ENCODE results near the gene CLIP2. TPM values are rescaled to one million over a fixed set of nuclear protein-coding genes. Genes with fewer than 3 reads are reported as not detected.
A peak's percentile ranks its signal among the peaks of the same experiment; 100 is the strongest.

The CLIP2 gene
- total and polyA plus RNA-seq, 2 of the 4 experiments (the other 2 are of a cell fraction) = 18.1 to 20.7 TPM

DNA sequence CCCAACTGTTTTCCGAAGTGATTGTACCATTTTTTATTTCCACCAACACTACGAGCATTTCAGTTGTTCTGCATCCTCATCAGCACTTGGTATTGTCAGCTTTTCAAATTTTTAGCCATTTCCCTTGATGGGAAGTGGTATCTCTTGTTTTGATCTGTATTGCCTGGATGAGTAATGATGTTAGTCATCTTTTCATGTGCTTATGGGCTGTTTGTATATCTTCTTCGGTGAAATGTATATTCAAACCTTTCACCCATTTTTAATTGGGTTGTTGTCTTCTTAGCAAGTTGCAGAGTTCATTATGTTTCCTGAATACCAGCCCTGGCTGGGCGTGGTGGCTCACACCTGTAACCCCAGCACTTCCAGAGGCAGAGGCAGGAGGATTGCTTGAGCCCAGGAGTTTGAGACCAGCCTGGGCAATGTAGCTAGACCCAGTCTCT lies 22.1 kb downstream of the CLIP2 start:
- in situ Hi-C loops (cut with MboI; ENCODE audit: low sequenced_read_pairs) = no loop called here
- 100% methylated on average over 1 of the region's 4 CpGs; no CpG with 5 or more reads in 1 of the 2 experiments for WGBS, 2 experiments (ENCODE audit: extremely low coverage in 2 of 2, insufficient read length in 1 of 2)
- Histone ChIP-seq H3K4ac (ENCODE audit: low read depth, low read length) (no peak overlapping the region), H2BK15ac (ENCODE audit: low read depth, low read length) (no peak overlapping the region), H3K9me3 (ENCODE audit: control insufficient read depth, insufficient read depth, low read length) (no peaks in the 10 kb centered on the region), H3K14ac (replicated peaks; ENCODE audit: low read depth, low read length) (no peak overlapping the region), H3K9me1 (ENCODE audit: insufficient read depth, low read length) (peaks cover 17% of the 10 kb centered on the region), H2AK9ac (replicated peaks; ENCODE audit: low read depth, low read length, poor library complexity) (no peak overlapping the region), H2AK5ac (ENCODE audit: low read depth, low read length) (no peak overlapping the region), H3K18ac (ENCODE audit: low read depth, low read length) (no peak overlapping the region), H3K79me1 (ENCODE audit: low read depth in 1 of 2, low read length in 2 of 2) (peaks cover 31 to 83% of the 10 kb centered on the region in 2 experiments), H2AFZ (replicated peaks; ENCODE audit: low read length, poor library complexity) (no peak overlapping the region), H4K5ac (ENCODE audit: low read depth, low read length) (no peak overlapping the region), H3K4me1 (ENCODE audit: control insufficient read depth, insufficient read depth, low read length) (peaks cover 12% of the 10 kb centered on the region), H3K9ac (ENCODE audit: low read depth, low read length) (no peak overlapping the region), H3K27ac (ENCODE audit: insufficient read depth, low read length) (no peak overlapping the region), H3K4me3 (ENCODE audit: insufficient read depth, low read depth, low read length) (no peak overlapping the region), H2BK20ac (ENCODE audit: low read depth, low read length) (no peak overlapping the region), H4K20me1 (ENCODE audit: insufficient read depth, low read length) (peaks cover 82% of the 10 kb centered on the region), H3K56ac (ENCODE audit: extremely low read depth, insufficient read depth, low read length) (no peak overlapping the region), H3K27me3 (ENCODE audit: control insufficient read depth, insufficient read depth, low read length) (no peaks in the 10 kb centered on the region), H2BK120ac (ENCODE audit: low read depth, low read length) (no peak overlapping the region), H3K36me3 (ENCODE audit: control insufficient read depth, insufficient read depth, low read length) (peaks cover 1% of the 10 kb centered on the region; the same call in 1 of the 2 replicates), H2BK5ac (ENCODE audit: low read depth, low read length, poor library complexity, severe bottlenecking) (peak overlapping the region; percentile 50), H3K4me2 (ENCODE audit: low read depth, low read length) (no peak overlapping the region), H3K23ac (ENCODE audit: low read depth, low read length) (no peak overlapping the region), H4K91ac (ENCODE audit: insufficient read depth, low read depth, low read length) (no peak overlapping the region), H4K8ac (ENCODE audit: low read depth in 2 of 2, low read length in 2 of 2) (no peak overlapping the region)
- TF ChIP-seq, protein P1, sequence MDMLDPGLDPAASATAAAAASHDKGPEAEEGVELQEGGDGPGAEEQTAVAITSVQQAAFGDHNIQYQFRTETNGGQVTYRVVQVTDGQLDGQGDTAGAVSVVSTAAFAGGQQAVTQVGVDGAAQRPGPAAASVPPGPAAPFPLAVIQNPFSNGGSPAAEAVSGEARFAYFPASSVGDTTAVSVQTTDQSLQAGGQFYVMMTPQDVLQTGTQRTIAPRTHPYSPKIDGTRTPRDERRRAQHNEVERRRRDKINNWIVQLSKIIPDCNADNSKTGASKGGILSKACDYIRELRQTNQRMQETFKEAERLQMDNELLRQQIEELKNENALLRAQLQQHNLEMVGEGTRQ (IDR thresholded peaks at IDR 0.05; ENCODE audit: low read depth, low read length) = no peak
- TF ChIP-seq CHD1 (IDR thresholded peaks at IDR 0.05; ENCODE audit: low read depth, low read length) (no peak), MXI1 (IDR thresholded peaks at IDR 0.05; ENCODE audit: borderline replicate concordance, low read depth, low read length) (no peak), CEBPB (IDR thresholded peaks at IDR 0.05; ENCODE audit: low read depth, low read length) (no peak), RAD21 (IDR thresholded peaks at IDR 0.05; ENCODE audit: low read length) (no peak), NFE2L2 (IDR thresholded peaks at IDR 0.05; ENCODE audit: low read depth, low read length) (no peak), MAZ (IDR thresholded peaks at IDR 0.05; ENCODE audit: borderline replicate concordance, low read depth, low read length) (no peak), POLR2A (IDR thresholded peaks at IDR 0.05; ENCODE audit: low read depth, low read length) (no peak), MAFK (IDR thresholded peaks at IDR 0.05; ENCODE audit: low read depth, low read length) (no peak), SMC3 (IDR thresholded peaks at IDR 0.05; ENCODE audit: low read depth, low read length) (no peak), BHLHE40 (IDR thresholded peaks at IDR 0.05; ENCODE audit: low read depth, low read length) (peak; percentile 52), FOS (IDR thresholded peaks at IDR 0.05; ENCODE audit: low read depth, low read length) (peak; percentile 49; the same call in 1 of the 2 replicates), RFX5 (IDR thresholded peaks at IDR 0.05; ENCODE audit: low read depth, low read length) (no peak), RCOR1 (IDR thresholded peaks at IDR 0.05; ENCODE audit: insufficient replicate concordance, low read length) (peak; percentile 29)
- TF ChIP-seq, protein P2, sequence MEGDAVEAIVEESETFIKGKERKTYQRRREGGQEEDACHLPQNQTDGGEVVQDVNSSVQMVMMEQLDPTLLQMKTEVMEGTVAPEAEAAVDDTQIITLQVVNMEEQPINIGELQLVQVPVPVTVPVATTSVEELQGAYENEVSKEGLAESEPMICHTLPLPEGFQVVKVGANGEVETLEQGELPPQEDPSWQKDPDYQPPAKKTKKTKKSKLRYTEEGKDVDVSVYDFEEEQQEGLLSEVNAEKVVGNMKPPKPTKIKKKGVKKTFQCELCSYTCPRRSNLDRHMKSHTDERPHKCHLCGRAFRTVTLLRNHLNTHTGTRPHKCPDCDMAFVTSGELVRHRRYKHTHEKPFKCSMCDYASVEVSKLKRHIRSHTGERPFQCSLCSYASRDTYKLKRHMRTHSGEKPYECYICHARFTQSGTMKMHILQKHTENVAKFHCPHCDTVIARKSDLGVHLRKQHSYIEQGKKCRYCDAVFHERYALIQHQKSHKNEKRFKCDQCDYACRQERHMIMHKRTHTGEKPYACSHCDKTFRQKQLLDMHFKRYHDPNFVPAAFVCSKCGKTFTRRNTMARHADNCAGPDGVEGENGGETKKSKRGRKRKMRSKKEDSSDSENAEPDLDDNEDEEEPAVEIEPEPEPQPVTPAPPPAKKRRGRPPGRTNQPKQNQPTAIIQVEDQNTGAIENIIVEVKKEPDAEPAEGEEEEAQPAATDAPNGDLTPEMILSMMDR (conservative IDR thresholded peaks at IDR 0.05; ENCODE audit: low read depth, low read length) = no peak
- TF ChIP-seq, protein P3, sequence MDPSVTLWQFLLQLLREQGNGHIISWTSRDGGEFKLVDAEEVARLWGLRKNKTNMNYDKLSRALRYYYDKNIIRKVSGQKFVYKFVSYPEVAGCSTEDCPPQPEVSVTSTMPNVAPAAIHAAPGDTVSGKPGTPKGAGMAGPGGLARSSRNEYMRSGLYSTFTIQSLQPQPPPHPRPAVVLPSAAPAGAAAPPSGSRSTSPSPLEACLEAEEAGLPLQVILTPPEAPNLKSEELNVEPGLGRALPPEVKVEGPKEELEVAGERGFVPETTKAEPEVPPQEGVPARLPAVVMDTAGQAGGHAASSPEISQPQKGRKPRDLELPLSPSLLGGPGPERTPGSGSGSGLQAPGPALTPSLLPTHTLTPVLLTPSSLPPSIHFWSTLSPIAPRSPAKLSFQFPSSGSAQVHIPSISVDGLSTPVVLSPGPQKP (IDR thresholded peaks at IDR 0.05; ENCODE audit: borderline replicate concordance, low read depth, low read length) = no peak
- DNase-seq (peak; percentile 68), ATAC-seq (ENCODE audit: low read depth) (no peak)
- intact Hi-C loops (cut with micrococcal nuclease) = no loop called here
- CTCF ChIA-PET = interaction anchor here (1.0 kb wide), 1 partner anchor 89 kb away, joined by 3 read pairs; no protein-coding TSS in a partner anchor
- no TSS peak for BruUV-seq (replicated peaks)
- POLR2A ChIA-PET (ENCODE audit: unreplicated experiment) = no interaction called here
- dilution Hi-C loops (cut with HindIII; ENCODE audit: low sequenced_read_pairs, unreplicated experiment) = no loop called here
